Neural cell (in vitro differentiated cells): ENCODE results near the gene SERPINA1. TPM values are rescaled to one million over a fixed set of nuclear protein-coding genes. Genes with fewer than 3 reads are reported as not detected.

Experiments used
- H2AFZ ChIP-seq: fragments of 200-600, 300-800 bp; sonication (generic), shearing (Covaris generic); 2 replicates; pipeline ENCODE4 v1.6.0; 2014; ENCODE audit warnings: low read depth, mild to moderate bottlenecking, antibody characterized with exemption, low read length, moderate library complexity
- H3F3A ChIP-seq: fragments of 200-600 bp; shearing (Covaris generic); 2 replicates; pipeline ENCODE4 v1.6.1; 2016; ENCODE audit warnings: mild to moderate bottlenecking, moderate library complexity, mixed read lengths, antibody characterized with exemption, low read length; ENCODE audit not compliant: insufficient read depth, poor library complexity, severe bottlenecking
- H3K27ac ChIP-seq: fragments of 200-600, 300-800 bp; sonication (generic), shearing (Covaris generic); 2 replicates; pipeline ENCODE4 v1.5.1; 2014; ENCODE audit warnings: mild to moderate bottlenecking, low read length, moderate library complexity
- H3K27me3 ChIP-seq: fragments of 300-800, 200-600 bp; sonication (generic), shearing (Covaris generic); 2 replicates; pipeline ENCODE4 v1.6.0; 2014; ENCODE audit warnings: mild to moderate bottlenecking, low read depth, low read length, moderate library complexity; ENCODE audit not compliant: insufficient read depth
- H3K36me3 ChIP-seq: fragments of 300-800, 200-600 bp; sonication (generic), shearing (Covaris generic); 2 replicates; pipeline ENCODE4 v1.5.1; 2014; ENCODE audit warnings: mild to moderate bottlenecking, antibody characterized with exemption, low read length, moderate library complexity; ENCODE audit not compliant: insufficient read depth
- H3K4me2 ChIP-seq: fragments of 300-800, 200-600 bp; sonication (generic), shearing (Covaris generic); 2 replicates; pipeline ENCODE4 v1.6.0; 2014; ENCODE audit warnings: mild to moderate bottlenecking, low read length
- H3K4me3 ChIP-seq: fragments of 300-800, 200-600 bp; sonication (generic), shearing (Covaris generic); 2 replicates; pipeline ENCODE4 v1.5.1; 2014; ENCODE audit warnings: mild to moderate bottlenecking, low read length, moderate library complexity
- H3K79me2 ChIP-seq: fragments of 200-600 bp; shearing (Covaris generic); replicated peaks from 2 replicates; pipeline ENCODE4 v1.6.0; 2014; ENCODE audit warnings: mild to moderate bottlenecking, low read length, moderate library complexity; ENCODE audit not compliant: insufficient read depth
- H3K9ac ChIP-seq: fragments of 300-800, 200-600 bp; sonication (generic), shearing (Covaris generic); 2 replicates; pipeline ENCODE4 v1.6.1; 2016; ENCODE audit warnings: mild to moderate bottlenecking, low read length, mixed read lengths
- H3K9me2 ChIP-seq: fragments of 200-600 bp; shearing (Covaris generic); 2 replicates; pipeline ENCODE4 v1.6.1; 2016; ENCODE audit warnings: mild to moderate bottlenecking, low read length, mixed read lengths; ENCODE audit not compliant: insufficient read depth
- H3K9me3 ChIP-seq: fragments of 200-600, 300-800 bp; sonication (generic), shearing (Covaris generic); 2 replicates; pipeline ENCODE4 v1.6.1; 2016; ENCODE audit warnings: mild to moderate bottlenecking, mixed run types, low read length, moderate library complexity, mixed read lengths
- H4K20me1 ChIP-seq: fragments of 200-600 bp; shearing (Covaris generic); 2 replicates; pipeline ENCODE4 v1.6.1; 2016; ENCODE audit warnings: mild to moderate bottlenecking, mixed run types; ENCODE audit not compliant: insufficient read depth
- CTCF ChIP-seq: fragments of 450-650 bp; IDR thresholded peaks from 2 replicates; pipeline ENCODE4 v1.5.1; 2014; ENCODE audit warnings: antibody characterized with exemption, mild to moderate bottlenecking, moderate library complexity; ENCODE audit not compliant: poor library complexity, severe bottlenecking
- EP300 ChIP-seq: fragments of 450-650 bp; conservative IDR thresholded peaks from 2 replicates; pipeline ENCODE4 v1.6.1; 2014; ENCODE audit warnings: antibody characterized with exemption, mild to moderate bottlenecking, moderate library complexity; ENCODE audit not compliant: poor library complexity, severe bottlenecking
- EZH2 ChIP-seq: fragments of 200-600, 300-800 bp; shearing (Covaris generic), sonication (generic); IDR thresholded peaks from 2 replicates; pipeline ENCODE4 v1.6.1; 2014; ENCODE audit warnings: antibody characterized with exemption, low read length, borderline replicate concordance, mild to moderate bottlenecking; ENCODE audit not compliant: insufficient read depth, poor library complexity, severe bottlenecking
- MXI1 ChIP-seq: fragments of 450-650 bp; conservative IDR thresholded peaks from 2 replicates; pipeline ENCODE4 v1.6.1; 2014; ENCODE audit warnings: antibody characterized with exemption, mild to moderate bottlenecking; ENCODE audit not compliant: poor library complexity, severe bottlenecking
- POLR2AphosphoS5 ChIP-seq: IDR thresholded peaks from 2 replicates; pipeline ENCODE4 v1.6.1; 2012
- RAD21 ChIP-seq: fragments of 450-650 bp; conservative IDR thresholded peaks from 2 replicates; pipeline ENCODE4 v1.6.1; 2014; ENCODE audit warnings: antibody characterized with exemption, mild to moderate bottlenecking, moderate library complexity
- SMC3 ChIP-seq: fragments of 450-650 bp; conservative IDR thresholded peaks from 2 replicates; pipeline ENCODE4 v1.6.1; 2014; ENCODE audit warnings: antibody characterized with exemption, mild to moderate bottlenecking, moderate library complexity; ENCODE audit not compliant: poor library complexity
- TAF1 ChIP-seq: IDR thresholded peaks from 2 replicates; pipeline ENCODE4 v1.6.1; 2012; ENCODE audit warnings: low read depth
- polyA plus RNA-seq: library from polyadenylated mRNA; depleted of rRNA; stranded (reverse); fragments of >200 nt; gene quantifications from 2 replicates; pipeline ENCODE4 v1.2.3, GENCODE V29; 2014
- TF ChIP-seq, protein P1 (sequence below): IDR thresholded peaks from 2 replicates; pipeline ENCODE4 v1.6.1; 2012; ENCODE audit warnings: borderline replicate concordance

Gene SERPINA1
- polyA plus RNA-seq, 1 donor from 2014 or later: not detected

DNA sequence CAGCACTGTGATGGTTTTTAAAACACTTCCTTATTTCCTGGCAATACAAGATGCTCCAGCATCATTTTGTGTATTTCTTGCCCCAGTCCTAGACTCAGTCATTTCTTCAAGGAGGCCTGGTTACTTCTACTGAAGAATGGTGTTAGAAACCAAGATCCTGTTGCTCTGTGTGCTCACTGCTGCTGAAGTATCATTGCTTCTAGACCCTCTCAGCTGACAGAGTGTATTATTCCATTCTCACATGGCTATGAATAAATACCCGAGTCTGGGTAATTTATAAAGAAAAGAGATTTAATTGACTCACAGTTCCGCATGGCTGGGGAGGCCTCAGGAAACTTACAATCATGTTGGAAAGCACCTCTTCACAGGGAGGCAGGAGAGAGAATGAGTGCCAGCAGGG, 50.4 kb downstream of the SERPINA1 start:
- no peak for TF ChIP-seq EZH2
- no peak for TF ChIP-seq POLR2AphosphoS5
- TF ChIP-seq MXI1: no peak
- TF ChIP-seq TAF1: no peak
- TF ChIP-seq, protein P1, sequence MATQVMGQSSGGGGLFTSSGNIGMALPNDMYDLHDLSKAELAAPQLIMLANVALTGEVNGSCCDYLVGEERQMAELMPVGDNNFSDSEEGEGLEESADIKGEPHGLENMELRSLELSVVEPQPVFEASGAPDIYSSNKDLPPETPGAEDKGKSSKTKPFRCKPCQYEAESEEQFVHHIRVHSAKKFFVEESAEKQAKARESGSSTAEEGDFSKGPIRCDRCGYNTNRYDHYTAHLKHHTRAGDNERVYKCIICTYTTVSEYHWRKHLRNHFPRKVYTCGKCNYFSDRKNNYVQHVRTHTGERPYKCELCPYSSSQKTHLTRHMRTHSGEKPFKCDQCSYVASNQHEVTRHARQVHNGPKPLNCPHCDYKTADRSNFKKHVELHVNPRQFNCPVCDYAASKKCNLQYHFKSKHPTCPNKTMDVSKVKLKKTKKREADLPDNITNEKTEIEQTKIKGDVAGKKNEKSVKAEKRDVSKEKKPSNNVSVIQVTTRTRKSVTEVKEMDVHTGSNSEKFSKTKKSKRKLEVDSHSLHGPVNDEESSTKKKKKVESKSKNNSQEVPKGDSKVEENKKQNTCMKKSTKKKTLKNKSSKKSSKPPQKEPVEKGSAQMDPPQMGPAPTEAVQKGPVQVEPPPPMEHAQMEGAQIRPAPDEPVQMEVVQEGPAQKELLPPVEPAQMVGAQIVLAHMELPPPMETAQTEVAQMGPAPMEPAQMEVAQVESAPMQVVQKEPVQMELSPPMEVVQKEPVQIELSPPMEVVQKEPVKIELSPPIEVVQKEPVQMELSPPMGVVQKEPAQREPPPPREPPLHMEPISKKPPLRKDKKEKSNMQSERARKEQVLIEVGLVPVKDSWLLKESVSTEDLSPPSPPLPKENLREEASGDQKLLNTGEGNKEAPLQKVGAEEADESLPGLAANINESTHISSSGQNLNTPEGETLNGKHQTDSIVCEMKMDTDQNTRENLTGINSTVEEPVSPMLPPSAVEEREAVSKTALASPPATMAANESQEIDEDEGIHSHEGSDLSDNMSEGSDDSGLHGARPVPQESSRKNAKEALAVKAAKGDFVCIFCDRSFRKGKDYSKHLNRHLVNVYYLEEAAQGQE: no peak
- TF ChIP-seq CTCF: no peak
- TF ChIP-seq SMC3: no peak
- H2AFZ ChIP-seq: no peak overlapping the region
- H4K20me1 ChIP-seq: no peaks in the 10 kb centered on the region
- H3F3A ChIP-seq: no peaks in the 10 kb centered on the region
- no peak overlapping the region for H3K4me2 ChIP-seq
- no peaks in the 10 kb centered on the region for H3K36me3 ChIP-seq
- H3K9me2 ChIP-seq: no peaks in the 10 kb centered on the region
- peaks cover 3% of the 10 kb centered on the region for H3K9me3 ChIP-seq
- H3K79me2 ChIP-seq: no peaks in the 10 kb centered on the region
- no peaks in the 10 kb centered on the region for H3K27me3 ChIP-seq
- H3K27ac ChIP-seq: no peak overlapping the region
- H3K4me3 ChIP-seq: no peak overlapping the region
- no peak overlapping the region for H3K9ac ChIP-seq

DNA sequence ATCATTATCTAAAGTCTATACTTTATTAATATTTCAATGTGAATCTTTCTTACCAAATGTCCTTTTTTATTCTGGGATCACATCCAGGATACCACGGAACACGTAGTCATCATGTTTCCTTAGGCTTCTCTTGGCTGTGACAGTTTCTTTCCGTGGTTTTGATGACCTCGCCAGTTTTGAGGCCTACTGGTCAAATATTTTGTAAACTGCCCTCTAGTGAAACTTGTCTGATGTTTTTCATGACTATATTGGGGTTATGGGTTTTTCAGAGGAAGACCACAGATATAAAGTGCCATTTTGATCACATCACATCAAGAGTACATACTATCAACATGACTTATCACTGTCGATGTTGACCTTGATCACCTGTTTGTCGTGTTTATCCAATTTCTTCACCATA, 51.1 kb downstream of the SERPINA1 start:
- H3K9ac ChIP-seq: no peak overlapping the region
- no peak overlapping the region for H3K4me2 ChIP-seq
- no peak for TF ChIP-seq POLR2AphosphoS5
- no peak for TF ChIP-seq MXI1
- no peak for TF ChIP-seq EZH2
- TF ChIP-seq, protein P1: no peak
- no peak for TF ChIP-seq TAF1
- TF ChIP-seq EP300: no peak
- no peak for TF ChIP-seq CTCF
- TF ChIP-seq RAD21: no peak
- no peak for TF ChIP-seq SMC3
- H3K9me2 ChIP-seq: no peaks in the 10 kb centered on the region
- H3K9me3 ChIP-seq: peaks cover 3% of the 10 kb centered on the region
- no peaks in the 10 kb centered on the region for H3K79me2 ChIP-seq
- no peak overlapping the region for H3K27ac ChIP-seq
- H3K4me3 ChIP-seq: no peak overlapping the region
- H3K27me3 ChIP-seq: no peaks in the 10 kb centered on the region
- no peak overlapping the region for H2AFZ ChIP-seq
- no peaks in the 10 kb centered on the region for H4K20me1 ChIP-seq
- H3F3A ChIP-seq: no peaks in the 10 kb centered on the region
- no peaks in the 10 kb centered on the region for H3K36me3 ChIP-seq
